Renal cortex interstitium (tissue), 15 donors: ENCODE measurements around the gene CATSPERD. TPM values are rescaled to one million over a fixed set of nuclear protein-coding genes. Genes with fewer than 3 reads are reported as not detected.

ENCODE experiments used
- DNase-seq, 11 donors: peaks; one replicate each; pipeline ENCODE4 v3.0.0-alpha.2; 2013; ENCODE audit warnings: low read depth in 9 of 11, low spot score in 4 of 11; ENCODE audit errors: extremely low read depth in 1 of 11
- long read RNA-seq, 16 experiments: transcript quantifications; one replicate each; lab custom pipeline, GENCODE V29; 2026
- polyA plus RNA-seq, 3 donors: library from polyadenylated mRNA; unstranded; fragments of 120-200 nt; gene quantifications; one replicate each; pipeline ENCODE4 v1.2.1, GENCODE V29; 2013; ENCODE audit not compliant: insufficient read length in 3 of 3

The CATSPERD gene, protein sequence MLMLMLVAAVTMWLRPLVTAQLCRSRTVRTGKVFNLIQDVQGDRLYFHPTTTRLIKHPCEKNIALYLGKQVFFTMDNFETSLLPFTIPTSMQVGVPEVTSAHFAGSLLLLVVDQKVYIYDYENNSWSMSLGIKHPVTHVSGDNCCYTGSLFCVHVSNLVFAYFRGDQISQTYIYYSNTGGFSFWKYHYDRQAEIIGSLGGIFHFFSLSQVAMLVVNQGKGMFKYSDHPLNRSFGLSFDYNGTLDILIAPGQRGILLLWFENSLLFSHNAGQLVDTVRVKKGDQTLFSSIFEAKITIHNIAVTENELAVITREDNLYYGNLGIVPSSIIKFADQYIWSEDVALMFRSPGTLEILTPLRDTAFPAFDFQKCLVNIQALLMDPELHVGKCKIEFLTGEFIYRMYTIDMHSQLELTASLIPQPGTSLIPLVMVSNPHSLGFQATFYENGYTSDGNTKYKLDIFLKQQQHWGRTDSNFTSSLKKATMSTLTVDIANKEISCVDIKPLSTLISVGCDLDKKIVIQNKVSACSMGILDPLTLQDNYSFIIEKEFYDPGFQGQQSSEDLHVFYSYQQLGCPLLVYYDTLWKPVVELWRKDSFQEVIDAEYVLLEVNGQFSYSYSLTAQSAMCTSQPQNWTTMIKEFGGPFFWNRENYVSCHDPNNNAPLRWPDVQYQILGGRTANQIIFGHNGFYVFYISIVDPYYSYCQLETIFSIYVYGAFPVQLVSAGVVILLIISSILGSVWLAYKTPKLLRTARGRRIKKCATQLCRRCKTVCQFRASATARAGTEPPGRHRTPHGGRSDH
- not detected for polyA plus RNA-seq
- long read RNA-seq, donor 1 = 0 reads
- long read RNA-seq, donor 2 = 0 reads
- long read RNA-seq, donor 3, partial matches to known transcripts = 39 of 39 reads
- long read RNA-seq, donor 3, other reads (novel, unspliced or antisense) = 0 of 39 reads
- long read RNA-seq, donor 4 = 0 reads
- long read RNA-seq, donor 5 = 0 reads
- long read RNA-seq, donor 6 = 0 reads
- long read RNA-seq, donor 7 = 0 reads
- long read RNA-seq, donor 8 = 0 reads
- long read RNA-seq, donor 9 = 0 reads
- long read RNA-seq, donor 10 = 0 reads
- long read RNA-seq, donor 11 = 0 reads
- long read RNA-seq, donor 12, partial matches to known transcripts = 20 of 20 reads
- long read RNA-seq, donor 12, other reads (novel, unspliced or antisense) = 0 of 20 reads
- long read RNA-seq, donor 13 = 0 reads
- long read RNA-seq, donor 14 = 0 reads
- long read RNA-seq, donor 15 = 0 reads
- long read RNA-seq, donor 16 = 0 reads

GRCh38 chr19:5719961-5720790 is at the start of gene CATSPERD, which contains the start of gene LONP1:
Gene CATSPERD (plus strand): TSS chr19:5720637. CDS start chr19:5720738, 101 bp downstream.
Gene LONP1 (minus strand): TSS chr19:5720146. CDS start chr19:5720132, 14 bp downstream.
- DNase-seq = peak; percentile 98 to 99 (median 99)

DNA sequence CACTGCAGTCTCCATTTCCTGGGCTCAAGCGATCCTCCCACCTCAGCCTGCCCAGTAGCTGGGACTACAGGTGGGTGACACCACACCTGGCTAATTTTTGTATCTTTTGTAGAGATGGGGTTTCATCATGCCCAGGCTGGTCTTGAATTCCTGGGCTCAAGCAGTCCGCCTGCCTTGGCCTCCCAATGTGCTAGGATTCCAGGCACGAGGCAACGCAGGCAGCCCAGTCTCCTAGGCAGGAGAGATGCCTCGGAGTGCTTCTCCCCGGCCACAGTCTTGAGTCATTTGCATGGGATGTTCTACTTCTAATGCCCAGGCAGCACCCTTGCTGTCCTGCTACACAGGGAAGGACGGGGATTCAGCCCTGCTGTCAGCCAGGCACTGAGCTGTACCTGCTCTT is 48.8 kb upstream of the CATSPERD start:
- no peak for DNase-seq

DNA sequence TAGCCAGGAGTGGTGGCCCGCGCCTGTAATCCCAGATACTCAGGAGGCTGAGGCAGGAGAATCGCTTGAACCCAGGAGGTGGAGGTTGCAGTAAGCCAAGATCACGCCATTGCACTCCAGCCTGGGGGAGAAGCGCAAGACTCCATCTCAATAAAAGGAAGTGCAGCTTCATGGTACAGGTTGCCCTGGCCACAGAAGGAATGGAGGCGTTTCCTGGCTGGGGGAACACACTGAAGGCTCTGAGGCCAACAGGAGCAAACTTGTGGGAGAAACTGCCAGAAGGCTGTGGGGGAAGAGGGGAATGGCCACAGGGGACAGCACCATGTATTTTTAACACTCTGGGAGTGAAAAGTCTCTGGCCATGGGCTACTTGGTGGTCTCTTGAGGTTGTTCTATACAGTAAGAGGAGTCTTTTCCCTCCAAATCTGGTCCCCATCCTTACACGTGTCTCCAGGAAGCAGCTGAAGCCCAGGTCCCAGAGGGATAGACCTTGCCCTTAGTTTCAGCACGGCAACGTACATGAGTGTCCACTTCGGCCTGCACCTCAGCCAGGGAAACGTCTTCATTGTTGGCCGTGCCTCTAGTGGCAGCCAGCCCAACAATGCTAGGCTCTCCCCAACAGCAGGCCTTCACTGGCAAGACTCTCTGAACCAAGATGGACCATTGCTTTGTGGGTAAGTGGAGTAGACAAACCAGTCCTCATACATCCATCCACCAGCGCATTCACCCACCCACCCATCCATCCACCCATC is 47.6 kb upstream of the CATSPERD start:
- DNase-seq = no peak

- DNase-seq = no peak
Observed at GRCh38 chr19:5673752-5674151, 46.7 kb upstream of the CATSPERD start.

DNA sequence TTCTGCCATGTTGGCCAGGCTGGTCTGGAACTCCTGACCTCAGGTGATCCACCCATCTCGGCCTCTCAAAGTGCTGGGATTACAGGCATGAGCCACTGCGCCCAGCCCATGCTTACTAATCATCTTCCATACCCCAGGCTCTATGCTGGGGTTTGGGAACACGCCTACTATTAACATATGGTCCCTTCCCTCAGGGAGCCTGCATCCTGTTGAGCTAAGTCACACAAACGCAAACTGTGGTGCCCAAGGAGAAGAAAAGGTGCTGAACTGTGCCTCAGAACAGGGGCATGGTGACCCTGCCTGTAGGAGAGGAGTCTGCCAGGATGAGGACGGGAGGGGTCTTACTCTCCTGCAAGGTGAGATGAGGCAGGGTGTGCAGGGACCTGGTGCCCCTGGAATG is 45.7 kb upstream of the CATSPERD start:
- no peak for DNase-seq

DNA sequence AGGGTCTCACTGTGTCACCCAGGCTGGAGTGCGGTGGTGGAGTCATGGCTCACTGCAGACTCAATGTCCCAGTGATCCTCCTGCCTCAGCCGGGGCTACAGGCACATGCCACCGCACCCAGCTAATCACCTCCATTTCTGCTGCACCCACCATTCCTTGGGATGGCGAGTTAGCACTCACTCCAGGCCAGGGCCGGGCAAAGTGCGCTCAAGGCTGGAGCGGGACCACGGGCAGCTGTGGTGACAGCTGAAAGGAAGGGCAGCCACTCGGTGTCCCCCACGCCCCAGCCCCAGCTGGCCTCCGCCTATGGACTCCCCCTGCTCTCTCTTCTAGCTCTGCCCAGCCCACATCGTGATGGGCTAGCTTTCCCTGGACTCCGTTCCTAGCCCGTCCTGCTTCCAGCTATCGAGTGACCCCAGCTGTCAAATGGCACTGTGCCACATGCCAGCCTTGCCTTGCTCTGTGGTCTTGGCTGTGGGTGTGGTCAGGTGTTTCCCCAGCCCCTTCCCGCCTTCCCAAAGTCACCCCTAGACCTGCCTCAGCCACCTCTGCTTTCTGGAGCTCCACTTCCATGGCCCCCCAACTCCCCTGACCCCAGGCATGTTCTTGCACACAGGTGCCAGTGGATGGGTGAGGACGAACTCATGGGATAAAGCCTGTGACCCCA is 44.2 kb upstream of the CATSPERD start:
- DNase-seq = no peak

DNA sequence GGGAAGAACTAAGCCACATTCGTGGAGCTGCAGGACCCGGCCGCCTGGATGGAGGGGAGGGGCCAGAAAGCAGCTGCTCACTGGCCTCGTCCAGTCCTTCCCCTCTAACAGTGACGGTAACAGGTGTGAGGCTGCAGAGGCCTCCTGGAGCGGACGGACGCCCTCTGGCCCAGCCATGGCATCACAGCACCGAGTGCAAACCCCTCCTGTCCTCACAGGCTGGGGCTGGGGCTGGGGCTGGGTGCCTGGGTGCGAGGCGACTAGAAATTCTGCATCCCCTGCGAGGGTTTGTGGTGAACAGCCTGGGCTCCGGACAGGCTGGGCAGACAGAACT is 43.7 kb upstream of the CATSPERD start:
- no peak for DNase-seq

- DNase-seq = no peak
Observed at GRCh38 chr19:5677136-5677535, 43.3 kb upstream of the CATSPERD start.

DNA sequence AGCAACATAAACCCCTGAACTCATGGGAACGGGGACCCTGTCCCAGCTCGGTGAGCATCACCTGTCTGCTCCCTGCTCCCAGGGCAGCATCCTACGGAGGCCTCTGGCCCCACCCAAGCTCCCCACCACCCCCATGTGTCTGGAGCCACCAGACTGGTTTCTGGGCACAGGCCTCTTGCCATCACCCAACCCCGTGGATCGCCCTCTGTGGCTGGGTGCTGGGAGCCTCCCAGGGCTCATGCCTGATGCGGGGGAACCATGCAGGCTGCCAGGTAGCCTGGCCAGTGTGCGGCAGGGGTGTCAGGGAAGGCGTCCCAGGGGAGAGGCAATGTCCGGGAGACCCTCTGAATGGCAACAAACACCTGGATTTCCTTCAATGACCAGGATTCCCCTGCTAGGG is 42.9 kb upstream of the CATSPERD start:
- no peak for DNase-seq

GRCh38 chr19:5678071-5678718 is 42.2 kb upstream of the CATSPERD start:
- DNase-seq = no peak

GRCh38 chr19:5679289-5680083 is 41.0 kb upstream of the CATSPERD start:
- DNase-seq = no peak

DNA sequence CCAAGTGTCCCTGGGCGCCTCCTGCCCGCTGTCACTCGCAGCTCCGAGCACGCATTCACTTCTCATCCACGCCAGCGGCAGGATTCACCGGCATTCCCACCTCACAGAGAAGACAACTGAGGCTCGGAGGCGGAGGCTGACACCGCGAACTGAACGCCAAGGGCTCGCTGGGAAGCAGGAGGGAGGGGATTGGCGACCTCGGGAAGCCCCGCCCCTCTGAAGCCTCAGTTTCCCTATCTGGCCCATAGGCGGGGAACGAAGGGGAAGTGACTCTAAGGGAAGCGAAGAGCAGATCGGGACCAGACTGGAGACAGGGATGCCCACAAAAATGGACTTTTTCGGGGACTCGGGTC is 40.4 kb upstream of the CATSPERD start:
- DNase-seq = no peak

DNA sequence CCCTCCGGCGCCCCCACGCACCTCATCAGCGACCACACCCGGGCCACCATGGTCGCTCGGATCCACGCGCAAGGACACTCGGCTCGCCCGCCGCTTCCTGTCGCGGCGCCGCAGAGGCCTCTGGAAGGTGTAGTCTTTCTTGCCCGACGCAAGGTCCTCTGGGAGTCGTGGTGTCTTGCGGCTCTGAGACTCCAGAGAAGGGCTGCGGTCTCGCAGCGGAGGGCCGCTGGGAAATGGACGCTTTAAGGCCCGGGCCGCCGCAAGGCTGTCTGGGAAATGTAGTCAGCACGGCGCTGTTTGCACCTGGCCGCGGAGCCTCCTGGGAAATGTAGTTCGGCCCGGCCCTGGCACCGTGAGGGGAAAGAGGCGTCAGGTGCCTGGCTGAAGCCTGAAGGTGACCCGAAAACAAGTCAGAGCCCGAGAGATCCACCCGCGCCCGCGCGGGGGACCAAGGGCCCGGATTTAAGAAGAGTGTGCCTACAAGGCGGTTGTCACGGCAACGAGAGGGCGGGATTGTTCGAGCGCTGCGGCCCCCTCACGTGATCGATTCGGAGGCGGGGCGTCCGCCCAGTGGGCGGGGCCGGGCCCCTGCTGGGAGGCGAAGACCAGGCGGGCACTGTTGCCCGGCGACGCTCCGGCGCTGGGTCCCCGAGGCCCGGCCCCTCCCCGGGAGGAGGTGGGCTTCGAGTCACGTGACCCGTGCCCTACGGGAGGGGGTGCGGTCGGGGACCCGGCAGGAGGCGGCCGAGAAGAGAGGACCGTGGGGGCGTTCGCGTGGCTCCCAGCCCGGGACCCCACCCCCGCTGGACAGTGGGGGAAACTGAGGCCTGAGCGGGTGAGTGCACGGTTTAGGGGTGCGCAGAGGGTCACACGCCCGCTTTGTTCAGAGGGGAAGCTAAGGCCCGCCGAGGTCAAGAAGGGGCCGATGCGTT is 39.7 kb upstream of the CATSPERD start, which contains the start of the genes HSD11B1L and MICOS13:
HSD11B1L (plus strand) TSS at position 591 of the 932 bp plus-strand sequence. CDS start 3,806 bp downstream, outside the sequence.
MICOS13 (minus strand) TSS at position 80 of the 932 bp plus-strand sequence; CDS start at position 50, 30 bp downstream.
- peak; percentile 96 to 98 (median 97) for DNase-seq

DNA sequence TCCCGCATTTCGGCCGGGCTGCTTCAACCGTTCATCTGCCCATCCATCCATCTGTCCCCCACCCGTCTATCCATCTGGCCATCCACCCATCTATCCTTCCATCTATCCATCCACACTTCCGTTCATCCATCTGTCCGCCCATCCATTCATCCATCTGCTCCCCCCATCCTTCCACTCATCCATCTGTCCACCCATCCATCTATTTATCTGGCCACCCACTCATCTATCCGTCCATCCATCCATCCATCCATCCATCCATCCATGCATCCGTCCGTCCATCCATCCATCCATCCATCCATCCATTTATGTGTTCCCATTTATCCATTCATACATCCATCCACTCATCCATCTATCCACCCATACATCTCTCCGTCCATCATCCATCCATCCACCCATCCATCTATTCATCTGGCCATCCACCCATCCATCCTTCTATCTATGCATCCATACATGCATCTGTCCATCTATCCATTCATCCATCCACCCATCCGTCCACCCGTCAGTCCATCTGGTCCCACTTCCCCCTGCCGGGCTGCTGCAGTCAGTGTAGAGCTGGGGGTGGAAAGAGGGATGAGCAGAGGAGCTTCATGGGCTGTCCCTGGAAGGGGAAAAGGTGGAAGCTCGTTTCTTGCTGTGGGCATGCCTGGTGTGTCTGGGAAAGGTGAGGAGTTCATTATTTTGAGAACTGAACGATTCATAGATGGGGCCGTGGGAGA is 38.9 kb upstream of the CATSPERD start:
- DNase-seq = no peak
